ENCODE measurements around the gene ZDHHC7. TPM values are rescaled to one million over a fixed set of nuclear protein-coding genes. Genes with fewer than 3 reads are reported as not detected.

Gene ZDHHC7
- total and polyA plus RNA-seq, 2 of the 8 experiments (the other 6 are each of a cell fraction or from before 2014, with no cell fraction given) = 40.5 to 56.3 TPM

GRCh38 chr16:84933774-84934631 is 77.3 kb downstream of the ZDHHC7 start:
- 92% methylated on average over 22 of the region's 29 CpGs; no CpG with 5 or more reads in 1 of the 2 experiments for WGBS, 2 experiments (ENCODE audit: extremely low coverage in 1 of 2, insufficient coverage in 1 of 2, insufficient read length in 1 of 2, insufficient replicate concordance in 2 of 2, low coverage in 1 of 2, low lambda C conversion rate in 2 of 2, missing lambda C conversion rate in 1 of 2)
- no peak for TF ChIP-seq FOSL1 (IDR thresholded peaks at IDR 0.05; ENCODE audit: insufficient read depth, low read depth, low read length)
- TF ChIP-seq JUN (IDR thresholded peaks at IDR 0.05; ENCODE audit: low read depth, low read length) = no peak
- TF ChIP-seq EP300 (IDR thresholded peaks at IDR 0.05; ENCODE audit: borderline replicate concordance in 1 of 2, low read depth in 2 of 2, low read length in 2 of 2) = no peak
- no peak for TF ChIP-seq POLR2A (IDR thresholded peaks at IDR 0.05; ENCODE audit: control extremely low read depth in 1 of 2, low read depth in 2 of 2, low read length in 2 of 2)
- no peak for TF ChIP-seq MAFK (IDR thresholded peaks at IDR 0.05; ENCODE audit: low read depth, low read length)
- TF ChIP-seq NRF1 (IDR thresholded peaks at IDR 0.05; ENCODE audit: low read depth, low read length) = no peak
- TF ChIP-seq PHF8 (conservative IDR thresholded peaks at IDR 0.05; ENCODE audit: low read depth, low read length) = no peak
- TF ChIP-seq SIRT6 (IDR thresholded peaks at IDR 0.05; ENCODE audit: low read length) = no peak
- no peak for TF ChIP-seq MAX (IDR thresholded peaks at IDR 0.05)
- no peak for TF ChIP-seq CREB1 (IDR thresholded peaks at IDR 0.05)
- TF ChIP-seq RNF2 (IDR thresholded peaks at IDR 0.05; ENCODE audit: borderline replicate concordance, low read depth, low read length, missing control alignments, poor library complexity, severe bottlenecking) = no peak
- TF ChIP-seq RBBP5 (IDR thresholded peaks at IDR 0.05; ENCODE audit: borderline replicate concordance, low read depth, low read length) = no peak

More at GRCh38 chr16:84933774-84934631, 77.3 kb downstream of the ZDHHC7 start:
- no peak overlapping the region for H2BK20ac ChIP-seq (ENCODE audit: low read length)
- no peaks in the 10 kb centered on the region for H3K27me3 ChIP-seq (replicated peaks in 1 of 4; ENCODE audit: control insufficient read depth in 3 of 4, extremely low read depth in 1 of 4, insufficient read depth in 3 of 4, low read length in 3 of 4)
- FAIRE-seq = no peak
- DNase-seq (ENCODE audit: low read depth in 1 of 2, low spot score in 2 of 2) = no peak
- H3K4me1 ChIP-seq (replicated peaks in 1 of 4; ENCODE audit: control insufficient read depth in 3 of 4, insufficient read depth in 4 of 4, low read length in 3 of 4) = no peaks in the 10 kb centered on the region
- H3K27ac ChIP-seq (ENCODE audit: low read depth, low read length) = no peak overlapping the region
- no peak overlapping the region for H3K4ac ChIP-seq (replicated peaks; ENCODE audit: insufficient read length, low read depth, low read length)
- H3K18ac ChIP-seq (ENCODE audit: extremely low read depth, low read length) = no peak overlapping the region
- H3K23me2 ChIP-seq (ENCODE audit: low read depth, low read length) = peaks cover 7% of the 10 kb centered on the region; the same call in 1 of the 2 replicates
- H4K20me1 ChIP-seq (replicated peaks in 1 of 2; ENCODE audit: control insufficient read depth in 1 of 2, insufficient read depth in 2 of 2, low read length in 2 of 2) = peaks cover 0 to 2% of the 10 kb centered on the region in 2 experiments
- no peak overlapping the region for H3K14ac ChIP-seq (ENCODE audit: insufficient read length)
- no peak overlapping the region; a peak in 1 of 7 replicates for H3K9ac ChIP-seq (replicated peaks in 1 of 4; ENCODE audit: extremely low read depth in 1 of 4, low read depth in 3 of 4, low read length in 3 of 4)
- H3K4me2 ChIP-seq (ENCODE audit: insufficient read depth in 1 of 2, low read depth in 2 of 2, low read length in 2 of 2) = no peak overlapping the region
- H3K9me3 ChIP-seq (ENCODE audit: insufficient read depth in 2 of 2, low read depth in 1 of 2, low read length in 1 of 2) = 0 out of 4 replicates have a peak, but pooled peaks cover 0 to 3% of the 10 kb centered on the region in 2 experiments
- POLR2A ChIA-PET (ENCODE audit: partially characterized antibody) = interaction anchor here (1.1 kb wide), 1 partner anchor 91 kb away, joined by 3 read pairs; no protein-coding TSS in a partner anchor
- no peak overlapping the region for H4K5ac ChIP-seq (ENCODE audit: insufficient read length, low read depth, low read length)
- no peak overlapping the region for H3K4me3 ChIP-seq (ENCODE audit: extremely low read depth in 1 of 4, insufficient read depth in 2 of 4, low read depth in 3 of 4, low read length in 4 of 4)
- CTCF ChIA-PET (ENCODE audit: partially characterized antibody) = interaction anchor here (0.6 to 5.8 kb wide), 14 partner anchors 9 to 186 kb away, joined by 3 to 61 read pairs (median 4); no protein-coding TSS in a partner anchor
- H2BK15ac ChIP-seq (ENCODE audit: low read length) = no peak overlapping the region
- no peak overlapping the region for H2BK5ac ChIP-seq (ENCODE audit: low read depth, low read length)
- H2BK120ac ChIP-seq (replicated peaks; ENCODE audit: low read depth, low read length) = no peak overlapping the region
- H3K56ac ChIP-seq (replicated peaks; ENCODE audit: insufficient read length, low read depth, low read length) = no peak overlapping the region
- peak overlapping the region; percentile 68; the same call in 1 of the 2 replicates for H4K8ac ChIP-seq (ENCODE audit: extremely low read depth, insufficient read depth, low read length)
- H2AK5ac ChIP-seq (ENCODE audit: low read depth, low read length) = no peak overlapping the region
- H2AFZ ChIP-seq (ENCODE audit: low read length) = no peak overlapping the region
- no peaks in the 10 kb centered on the region for H3K79me1 ChIP-seq (ENCODE audit: low read depth, low read length)
- no peak overlapping the region for H4K91ac ChIP-seq (replicated peaks; ENCODE audit: insufficient read length, low read length)
- H3K36me3 ChIP-seq (ENCODE audit: control insufficient read depth in 2 of 4, insufficient read depth in 4 of 4, low read length in 3 of 4) = no peaks in the 10 kb centered on the region
- H3K79me2 ChIP-seq (ENCODE audit: control insufficient read depth in 1 of 2, insufficient read depth in 2 of 2, low read length in 2 of 2) = no peaks in the 10 kb centered on the region
- no peak overlapping the region for H3K23ac ChIP-seq (ENCODE audit: insufficient read length)
- H2BK12ac ChIP-seq (ENCODE audit: low read depth, low read length) = no peak overlapping the region; the same call in 1 of the 2 replicates

Measured in H1 (cell line).